K562 (cell line): ENCODE results near the gene TMC2. TPM values are rescaled to one million over a fixed set of nuclear protein-coding genes. Genes with fewer than 3 reads are reported as not detected.

Experiments
- ATAC-seq: fragments of 200-7000 bp; cut with Tn5 transposase; 3 replicates; pipeline ENCODE4 v1.9.1; 2020; ENCODE audit warnings: moderate library complexity
- BruUV-seq: library from RNA; stranded (reverse); fragments of 400-500 nt; replicated peaks from 2 replicates; lab custom pipeline; 2021; lab: Mats Ljungman, UMichigan
- CTCF ChIA-PET: fragments of 300-600 bp; formaldehyde crosslinking; extraction: SDS; loops from one replicate; lab custom pipeline; 2021; ENCODE audit warnings: low intra/inter-chr PET ratio; lab: Yijun Ruan, JAX
- POLR2A ChIA-PET: fragments of 300-600, 350-650 bp; sonication (Branson Sonifier 250); formaldehyde crosslinking; extraction: SDS; loops from one replicate; lab custom pipeline; 2021; ENCODE audit warnings: antibody characterized with exemption, inconsistent platforms; lab: Yijun Ruan, JAX
- DNase-seq, 4 experiments: peaks; one replicate each; pipeline versions ENCODE4 v3.0.0 to v3.0.0-alpha.2; 2011 to 2018; ENCODE audit warnings: low spot score in 3 of 4, mixed read lengths in 3 of 4; ENCODE audit errors: extremely low read depth in 1 of 4
- FAIRE-seq: peaks from 2 replicates; lab custom pipeline; 2011; peaks lifted over from hg19 to GRCh38; lab: Jason Lieb, UNC
- H2AFZ ChIP-seq: 2 replicates; pipeline ENCODE4 v1.6.0; 2011; ENCODE audit warnings: low read depth, low read length, control low read depth, inconsistent platforms
- H3K27ac ChIP-seq: fragments of 200-600 bp; 3 replicates; pipeline ENCODE4 v1.8.0; 2011; ENCODE audit warnings: low read depth, mild to moderate bottlenecking, control low read depth, inconsistent platforms, low read length, moderate library complexity, mixed read lengths; ENCODE audit errors: extremely low read depth
- H3K27me3 ChIP-seq, 2 experiments: fragments of 300-600 bp in 1 of 2; 2 replicates in 1 of 2; 3 replicates in 1 of 2; pipeline versions ENCODE4 v1.6.0 to v1.8.0; 2011; ENCODE audit warnings: inconsistent platforms in 2 of 2, low read length in 2 of 2, mild to moderate bottlenecking in 1 of 2, mixed read lengths in 1 of 2, moderate library complexity in 1 of 2; ENCODE audit not compliant: control insufficient read depth in 2 of 2, insufficient read depth in 2 of 2
- H3K36me3 ChIP-seq: fragments of 300-600 bp; 3 replicates; pipeline ENCODE4 v1.8.0; 2011; ENCODE audit warnings: mild to moderate bottlenecking, low read length, inconsistent platforms; ENCODE audit not compliant: control insufficient read depth, insufficient read depth
- H3K4me1 ChIP-seq, 2 experiments: fragments of 200-600 bp in 1 of 2; replicated peaks in 1 of 2; 2 replicates in 1 of 2; 3 replicates in 1 of 2; pipeline versions ENCODE4 v1.5.1 to v1.8.0; 2011; ENCODE audit warnings: inconsistent platforms in 2 of 2, low read length in 2 of 2, mild to moderate bottlenecking in 1 of 2, mixed read lengths in 1 of 2, moderate library complexity in 1 of 2; ENCODE audit not compliant: control insufficient read depth in 2 of 2, insufficient read depth in 2 of 2
- H3K4me2 ChIP-seq: 2 replicates; pipeline ENCODE4 v1.6.1; 2011; ENCODE audit warnings: low read length, control low read depth, inconsistent platforms, mixed read lengths; ENCODE audit not compliant: insufficient read depth
- H3K4me3 ChIP-seq: fragments of 200-600 bp; sonication (generic), shearing (Covaris generic); 2 replicates; pipeline ENCODE4 v1.5.1; 2016; ENCODE audit warnings: control low read depth, inconsistent platforms
- H3K79me2 ChIP-seq: fragments of 200-600 bp; 3 replicates; pipeline ENCODE4 v1.8.0; 2011; ENCODE audit warnings: low read length, inconsistent platforms; ENCODE audit not compliant: control insufficient read depth, insufficient read depth
- H3K9ac ChIP-seq, 2 experiments: 2 replicates each; pipeline versions ENCODE4 v1.6.0 to v1.6.1; 2011; ENCODE audit warnings: low read depth in 2 of 2, low read length in 2 of 2, control low read depth in 1 of 2, inconsistent platforms in 1 of 2, mild to moderate bottlenecking in 1 of 2, mixed read lengths in 1 of 2; ENCODE audit not compliant: insufficient read depth in 1 of 2
- H3K9me1 ChIP-seq: one replicate; pipeline ENCODE4 v1.6.0; 2011; ENCODE audit warnings: inconsistent platforms, mild to moderate bottlenecking, low read length, moderate library complexity; ENCODE audit not compliant: control insufficient read depth, insufficient read depth
- H3K9me3 ChIP-seq: replicated peaks from 2 replicates; pipeline ENCODE4 v1.5.1; 2011; ENCODE audit warnings: low read depth, low read length, inconsistent platforms; ENCODE audit not compliant: control insufficient read depth, insufficient read depth
- H4K20me1 ChIP-seq: replicated peaks from 2 replicates; pipeline ENCODE4 v1.6.1; 2011; ENCODE audit warnings: low read length, inconsistent platforms, mixed read lengths; ENCODE audit not compliant: control insufficient read depth, insufficient read depth
- ASH1L ChIP-seq: fragments of 450-650 bp; IDR thresholded peaks from 2 replicates; pipeline ENCODE4 v1.6.1; 2018; ENCODE audit warnings: borderline replicate concordance, mild to moderate bottlenecking, low read depth; ENCODE audit not compliant: partially characterized antibody
- KHSRP ChIP-seq: fragments of 450-650 bp; IDR thresholded peaks from 2 replicates; pipeline ENCODE4 v1.6.1; 2017
- MAFK ChIP-seq: IDR thresholded peaks from 2 replicates; pipeline ENCODE4 v1.6.1; 2011; ENCODE audit warnings: low read length, improper control_type of control experiment
- MLLT1 ChIP-seq, 2 experiments: fragments of 450-650 bp; IDR thresholded peaks; 2 replicates each; pipeline ENCODE4 v1.6.1; 2016
- PKNOX1 ChIP-seq: fragments of 450-650 bp; IDR thresholded peaks from 2 replicates; pipeline ENCODE4 v1.6.1; 2016
- ZNF407 ChIP-seq: fragments of 450-650 bp; IDR thresholded peaks from 2 replicates; pipeline ENCODE4 v1.6.1; 2016; ENCODE audit warnings: low read depth
- WGBS: fragments of 100-300 bp; shearing (Covaris generic); methylation state at CpG from one replicate; pipeline ENCODE4 v1.1.6; 2016; ENCODE audit warnings: low coverage, mixed read lengths; ENCODE audit not compliant: insufficient coverage; ENCODE audit errors: missing lambda C conversion rate; 5-methylcytosine and 5-hydroxymethylcytosine counted together
- in situ Hi-C: fragments of 300-500 bp; cut with MboI; formaldehyde crosslinking; loops from 4 replicates; pipeline ENCODE4 v1.15.0; 2018; ENCODE audit warnings: inconsistent platforms, mixed read lengths
- intact Hi-C: fragments of 100-400 bp; cut with micrococcal nuclease; formaldehyde crosslinking; loops from 2 replicates; pipeline ENCODE4 v1.14.2; 2022
- polyA plus RNA-seq, 8 experiments: library from polyadenylated mRNA; depleted of rRNA in 4 of 8; stranded (reverse) in 5 of 8; unstranded in 3 of 8; fragments of >200 nt; fragmentation: Nextera tagmentation in 2 of 8; fragmentation: Illumina TruSeq in 1 of 8; extraction: Ambion mirVana in 2 of 8; extraction: Trizol in 1 of 8; gene quantifications; 2 replicates each; pipeline versions ENCODE4 v1.2.1 to v1.2.3, GENCODE V29; 2011 to 2014; ENCODE audit warnings: inconsistent platforms in 1 of 8, missing spikeins in 1 of 8
- total RNA-seq, 7 experiments: library from RNA; depleted of rRNA in 6 of 7; stranded (reverse); fragments of >200 nt in 6 of 7; fragmentation: Illumina TruSeq in 2 of 7; extraction: Trizol in 2 of 7; gene quantifications; 2 replicates each; pipeline versions ENCODE4 v1.2.1 to v1.2.3, GENCODE V29; 2011 to 2021; ENCODE audit warnings: low replicate concordance in 1 of 7

The TMC2 gene
- total and polyA plus RNA-seq, 9 of the 15 experiments (the other 6 are each of a cell fraction or from before 2014, with no cell fraction given): not detected

GRCh38 chr20:2687514-2687913 is 151.1 kb downstream of the TMC2 start:
- Histone ChIP-seq H3K9me1 (no peaks in the 10 kb centered on the region), H4K20me1 (no peaks in the 10 kb centered on the region), H3K27ac (no peak overlapping the region), H3K36me3 (no peaks in the 10 kb centered on the region), H3K4me2 (no peak overlapping the region; the same call in 1 of the 2 replicates), H2AFZ (peak overlapping the region; percentile 85), H3K9ac (no peak overlapping the region), H3K9me3 (no peaks in the 10 kb centered on the region), H3K79me2 (no peaks in the 10 kb centered on the region), H3K27me3 (peaks cover 6 to 28% of the 10 kb centered on the region in 2 experiments; a peak in 4 of 5 replicates), H3K4me1 (peaks cover 0 to 6% of the 10 kb centered on the region in 2 experiments; a peak in 3 of 5 replicates), H3K4me3 (no peak overlapping the region)
- ATAC-seq: no peak
- no TSS peak for BruUV-seq
- POLR2A ChIA-PET: no interaction called here
- DNase-seq: no peak
- CTCF ChIA-PET: interaction anchor here (1.2 kb wide), 1 partner anchor 55 kb away, joined by 4 read pairs; no protein-coding TSS in a partner anchor
- no peak for FAIRE-seq
- TF ChIP-seq ZNF407 (no peak), ASH1L (no peak), MAFK (no peak), MLLT1 (IDR thresholded peaks at IDR 0.05) (no peak), PKNOX1 (peak; percentile 29; the same call in 1 of the 2 replicates), KHSRP (no peak)
- WGBS: 20% methylated on average over 6 of the region's 6 CpGs
- in situ Hi-C loops: loop anchor here (5.0 kb wide), 1 partner anchor 165 kb away; no protein-coding TSS in a partner anchor
- intact Hi-C loops: loop anchor here (5.0 kb wide), 1 partner anchor 165 kb away; no protein-coding TSS in a partner anchor
